ENCODE results near the gene HTT. TPM values are rescaled to one million over a fixed set of nuclear protein-coding genes. Genes with fewer than 3 reads are reported as not detected.

The HTT gene
- total RNA-seq, 1 donor from 2014 or later = 38.5 TPM

DNA sequence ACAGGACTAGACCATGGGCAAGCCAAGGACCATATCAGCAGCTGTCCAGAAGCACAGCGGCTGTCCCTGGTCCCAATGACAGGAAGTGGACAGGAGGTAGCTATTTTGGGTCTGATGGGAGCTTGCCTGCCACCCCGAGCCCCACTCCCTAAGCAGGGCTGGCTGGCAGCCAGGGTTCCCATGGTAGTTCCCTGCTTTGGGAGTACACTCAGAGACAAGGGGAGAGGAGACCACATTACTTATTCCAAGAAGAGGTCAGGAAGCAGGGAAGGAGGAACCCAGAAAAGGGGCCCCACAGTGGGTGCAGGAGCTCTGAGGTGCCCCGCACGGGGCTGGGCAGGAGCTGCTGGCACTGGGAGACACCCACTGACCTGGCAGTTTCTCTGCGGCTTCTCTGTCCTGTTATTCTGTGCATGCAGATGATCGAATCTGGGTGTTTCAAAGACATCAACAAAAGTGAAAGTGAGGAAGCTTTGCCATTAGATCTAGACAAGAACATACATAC is 36.5 kb upstream of the HTT start:
- Mint-ChIP-seq H3K27me3 (ENCODE audit: low read depth) (peaks cover 7% of the 10 kb centered on the region), H3K36me3 (ENCODE audit: low read depth) (peaks cover 2% of the 10 kb centered on the region), H3K4me1 (ENCODE audit: low read depth) (peaks cover 11% of the 10 kb centered on the region), H3K27ac (ENCODE audit: unreplicated experiment) (no peak overlapping the region), H3K9me3 (ENCODE audit: low read depth) (no peaks in the 10 kb centered on the region), H3K4me3 (ENCODE audit: unreplicated experiment) (no peak overlapping the region)
- TF ChIP-seq, protein P1, sequence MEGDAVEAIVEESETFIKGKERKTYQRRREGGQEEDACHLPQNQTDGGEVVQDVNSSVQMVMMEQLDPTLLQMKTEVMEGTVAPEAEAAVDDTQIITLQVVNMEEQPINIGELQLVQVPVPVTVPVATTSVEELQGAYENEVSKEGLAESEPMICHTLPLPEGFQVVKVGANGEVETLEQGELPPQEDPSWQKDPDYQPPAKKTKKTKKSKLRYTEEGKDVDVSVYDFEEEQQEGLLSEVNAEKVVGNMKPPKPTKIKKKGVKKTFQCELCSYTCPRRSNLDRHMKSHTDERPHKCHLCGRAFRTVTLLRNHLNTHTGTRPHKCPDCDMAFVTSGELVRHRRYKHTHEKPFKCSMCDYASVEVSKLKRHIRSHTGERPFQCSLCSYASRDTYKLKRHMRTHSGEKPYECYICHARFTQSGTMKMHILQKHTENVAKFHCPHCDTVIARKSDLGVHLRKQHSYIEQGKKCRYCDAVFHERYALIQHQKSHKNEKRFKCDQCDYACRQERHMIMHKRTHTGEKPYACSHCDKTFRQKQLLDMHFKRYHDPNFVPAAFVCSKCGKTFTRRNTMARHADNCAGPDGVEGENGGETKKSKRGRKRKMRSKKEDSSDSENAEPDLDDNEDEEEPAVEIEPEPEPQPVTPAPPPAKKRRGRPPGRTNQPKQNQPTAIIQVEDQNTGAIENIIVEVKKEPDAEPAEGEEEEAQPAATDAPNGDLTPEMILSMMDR (IDR thresholded peaks at IDR 0.05) = no peak
- no peak for DNase-seq (ENCODE audit: low spot score)

DNA sequence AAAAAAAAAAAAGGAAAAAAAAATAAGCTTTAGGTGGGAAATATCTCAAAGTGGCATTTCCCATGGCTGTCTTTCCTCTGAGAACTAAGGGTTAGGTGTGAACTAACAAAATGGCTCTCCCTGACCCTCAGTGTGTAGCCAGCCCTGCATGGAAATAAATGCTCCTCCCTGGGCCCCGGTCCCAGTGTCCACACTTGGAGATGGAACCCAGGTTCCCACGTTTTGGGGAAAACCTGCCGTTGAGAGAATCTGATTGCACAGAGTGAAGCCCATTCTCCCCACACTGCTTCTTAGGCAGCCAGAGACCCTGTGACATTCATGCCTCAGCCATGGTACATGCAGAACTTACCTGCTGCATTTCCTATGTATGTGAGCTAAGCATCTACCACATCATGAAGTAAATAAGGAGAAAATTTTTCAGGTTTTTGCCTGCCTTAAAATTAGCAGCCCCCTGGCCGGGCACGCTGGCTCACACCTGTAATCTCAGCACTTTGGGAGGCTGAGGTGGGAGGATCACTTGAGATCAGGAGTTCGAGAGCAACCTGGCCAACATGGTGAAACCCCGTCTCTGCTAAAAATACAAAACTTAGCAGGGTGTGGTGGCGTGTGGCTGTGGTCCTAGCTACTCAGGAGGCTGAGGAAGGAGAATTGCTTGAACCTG is 34.6 kb upstream of the HTT start:
- TF ChIP-seq, protein P1 (IDR thresholded peaks at IDR 0.05) = no peak
- Mint-ChIP-seq H3K4me3 (ENCODE audit: unreplicated experiment) (no peak overlapping the region), H3K27me3 (ENCODE audit: low read depth) (peaks cover 11% of the 10 kb centered on the region), H3K4me1 (ENCODE audit: low read depth) (peaks cover 11% of the 10 kb centered on the region), H3K9me3 (ENCODE audit: low read depth) (no peaks in the 10 kb centered on the region), H3K36me3 (ENCODE audit: low read depth) (peaks cover 2% of the 10 kb centered on the region), H3K27ac (ENCODE audit: unreplicated experiment) (no peak overlapping the region)
- no peak for DNase-seq (ENCODE audit: low spot score)

- DNase-seq (ENCODE audit: low spot score) = no peak
- Mint-ChIP-seq H3K36me3 (ENCODE audit: low read depth) (peaks cover 2% of the 10 kb centered on the region), H3K27ac (ENCODE audit: unreplicated experiment) (no peak overlapping the region), H3K4me3 (ENCODE audit: unreplicated experiment) (no peak overlapping the region), H3K9me3 (ENCODE audit: low read depth) (no peaks in the 10 kb centered on the region), H3K27me3 (ENCODE audit: low read depth) (peaks cover 11% of the 10 kb centered on the region), H3K4me1 (ENCODE audit: low read depth) (peaks cover 11% of the 10 kb centered on the region)
- TF ChIP-seq, protein P1 (IDR thresholded peaks at IDR 0.05) = no peak
These were observed 33.9 kb upstream of the HTT start for GRCh38 chr4:3040452-3041191.

GRCh38 chr4:3041192-3042142 is 33.0 kb upstream of the HTT start:
- Mint-ChIP-seq H3K4me3 (ENCODE audit: unreplicated experiment) (no peak overlapping the region), H3K36me3 (ENCODE audit: low read depth) (no peaks in the 10 kb centered on the region), H3K27me3 (ENCODE audit: low read depth) (peaks cover 11% of the 10 kb centered on the region), H3K4me1 (ENCODE audit: low read depth) (peaks cover 11% of the 10 kb centered on the region), H3K27ac (ENCODE audit: unreplicated experiment) (no peak overlapping the region), H3K9me3 (ENCODE audit: low read depth) (no peaks in the 10 kb centered on the region)
- no peak for DNase-seq (ENCODE audit: low spot score)
- TF ChIP-seq, protein P1 (IDR thresholded peaks at IDR 0.05) = no peak

DNA sequence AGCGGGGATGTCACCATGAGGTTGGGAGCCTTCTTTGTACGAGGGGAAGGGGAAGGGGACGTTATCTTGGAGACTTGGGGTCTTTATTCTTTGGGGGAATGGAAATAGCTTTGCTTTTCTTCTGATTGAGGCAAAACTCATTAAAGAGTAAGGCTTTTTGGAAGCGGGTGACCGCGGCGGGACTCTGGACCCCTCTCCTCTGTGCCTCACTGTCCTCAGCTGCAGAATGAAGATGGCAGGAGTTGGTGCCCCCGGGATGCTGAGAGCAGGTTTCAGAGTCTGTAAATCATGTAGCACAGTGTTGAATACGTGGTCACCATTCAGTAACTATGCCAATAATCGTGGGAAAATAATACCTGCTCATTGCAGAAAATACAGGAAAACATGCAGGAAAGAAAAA is 32.3 kb upstream of the HTT start:
- TF ChIP-seq, protein P1 (IDR thresholded peaks at IDR 0.05) = no peak
- H3K27ac Mint-ChIP-seq (ENCODE audit: unreplicated experiment) = no peak overlapping the region
- no peak overlapping the region for H3K4me3 Mint-ChIP-seq (ENCODE audit: unreplicated experiment)

More for the DNA sequence above, 32.3 kb upstream of the HTT start:
- Mint-ChIP-seq H3K36me3 (ENCODE audit: low read depth) (no peaks in the 10 kb centered on the region), H3K4me1 (ENCODE audit: low read depth) (peaks cover 8% of the 10 kb centered on the region), H3K9me3 (ENCODE audit: low read depth) (no peaks in the 10 kb centered on the region), H3K27me3 (ENCODE audit: low read depth) (peaks cover 11% of the 10 kb centered on the region)
- DNase-seq (ENCODE audit: low spot score) = no peak

Measured in chondrocyte (in vitro differentiated cells).